ENCODE measurements around the gene SBF2.

The SBF2 gene

DNA sequence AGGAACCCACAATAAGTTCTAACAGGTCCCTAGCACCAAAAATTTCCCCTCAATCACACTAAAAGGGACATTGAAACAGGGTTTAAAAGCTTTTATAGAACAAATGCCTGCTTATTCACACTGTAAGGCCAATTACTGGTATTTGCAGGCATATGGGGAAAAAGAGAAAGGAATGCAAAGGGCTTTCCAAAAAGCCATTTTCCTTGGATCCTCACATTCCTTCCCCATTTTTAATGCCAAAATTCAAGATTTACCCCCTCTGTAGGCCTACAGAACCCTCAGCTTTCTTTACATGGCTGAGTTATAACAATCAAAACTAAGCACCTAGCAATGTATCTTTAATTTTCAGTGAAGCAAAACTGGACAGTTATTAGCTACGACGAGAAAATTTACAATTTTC, 102.0 kb downstream of the SBF2 start:
- H3K27ac ChIP-seq, result no peak overlapping the region
- TF ChIP-seq, protein P1, sequence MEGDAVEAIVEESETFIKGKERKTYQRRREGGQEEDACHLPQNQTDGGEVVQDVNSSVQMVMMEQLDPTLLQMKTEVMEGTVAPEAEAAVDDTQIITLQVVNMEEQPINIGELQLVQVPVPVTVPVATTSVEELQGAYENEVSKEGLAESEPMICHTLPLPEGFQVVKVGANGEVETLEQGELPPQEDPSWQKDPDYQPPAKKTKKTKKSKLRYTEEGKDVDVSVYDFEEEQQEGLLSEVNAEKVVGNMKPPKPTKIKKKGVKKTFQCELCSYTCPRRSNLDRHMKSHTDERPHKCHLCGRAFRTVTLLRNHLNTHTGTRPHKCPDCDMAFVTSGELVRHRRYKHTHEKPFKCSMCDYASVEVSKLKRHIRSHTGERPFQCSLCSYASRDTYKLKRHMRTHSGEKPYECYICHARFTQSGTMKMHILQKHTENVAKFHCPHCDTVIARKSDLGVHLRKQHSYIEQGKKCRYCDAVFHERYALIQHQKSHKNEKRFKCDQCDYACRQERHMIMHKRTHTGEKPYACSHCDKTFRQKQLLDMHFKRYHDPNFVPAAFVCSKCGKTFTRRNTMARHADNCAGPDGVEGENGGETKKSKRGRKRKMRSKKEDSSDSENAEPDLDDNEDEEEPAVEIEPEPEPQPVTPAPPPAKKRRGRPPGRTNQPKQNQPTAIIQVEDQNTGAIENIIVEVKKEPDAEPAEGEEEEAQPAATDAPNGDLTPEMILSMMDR (conservative IDR thresholded peaks at IDR 0.05; ENCODE audit: low read depth), result no peak
- POLR2A ChIA-PET (ENCODE audit: low non-redundant PET), result no interaction called here
- CTCF ChIA-PET, result interaction anchor here (0.5 to 1.7 kb wide), 2 partner anchors 16 to 695 kb away, joined by 3 to 4 read pairs; no protein-coding TSS in a partner anchor
- DNase-seq (ENCODE audit: low spot score), result no peak

DNA sequence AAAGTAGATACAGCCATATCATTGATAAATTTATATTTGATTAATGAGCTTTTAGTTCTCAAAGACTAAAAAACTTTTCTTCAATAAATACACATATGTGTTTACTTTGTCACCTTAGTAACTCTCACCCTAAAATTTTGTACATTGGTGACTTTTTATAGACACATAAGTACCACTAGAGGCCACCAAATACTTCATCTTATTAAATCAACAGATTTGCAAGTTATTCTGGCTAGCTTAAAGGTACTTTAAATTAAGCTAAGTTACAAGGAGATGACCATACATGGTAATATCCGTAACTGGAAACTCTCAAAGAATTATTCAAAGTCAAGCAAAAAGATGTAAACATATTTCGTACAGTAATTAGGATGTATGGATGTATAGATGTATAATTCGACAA, 112.2 kb downstream of the SBF2 start:
- peak; percentile 25 for DNase-seq (ENCODE audit: low spot score)
- ChIA-PET POLR2A (ENCODE audit: low non-redundant PET) (no interaction called here), CTCF (interaction anchor here (0.5 to 1.2 kb wide), 4 partner anchors 22 to 423 kb away, joined by 3 read pairs; no protein-coding TSS in a partner anchor)
- TF ChIP-seq, protein P1 (conservative IDR thresholded peaks at IDR 0.05; ENCODE audit: low read depth), result peak; percentile 38
- H3K27ac ChIP-seq, result no peak overlapping the region

DNA sequence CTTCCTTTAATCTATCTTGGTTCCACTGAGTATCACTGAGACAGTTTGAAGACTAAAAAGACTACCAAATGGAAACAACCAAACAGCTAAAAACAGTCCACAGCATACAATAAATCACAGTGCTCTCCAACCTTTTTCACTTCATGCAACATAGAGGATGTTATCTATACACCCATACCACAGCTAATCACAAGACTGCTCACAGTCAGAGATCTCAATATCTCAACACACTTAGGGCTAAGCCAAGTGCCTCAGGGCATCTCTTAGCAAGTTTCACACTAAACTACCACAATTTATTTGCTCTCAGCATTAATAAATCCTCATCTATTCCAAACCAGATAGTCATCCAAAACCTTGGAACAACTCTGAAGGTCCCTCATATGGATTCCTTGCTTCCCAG, 129.4 kb downstream of the SBF2 start:
- POLR2A ChIA-PET (ENCODE audit: low non-redundant PET), result no interaction called here
- CTCF ChIA-PET, result no interaction called here
- TF ChIP-seq, protein P1 (conservative IDR thresholded peaks at IDR 0.05; ENCODE audit: low read depth), result no peak
- no peak for DNase-seq (ENCODE audit: low spot score)
- H3K27ac ChIP-seq, result no peak overlapping the region

DNA sequence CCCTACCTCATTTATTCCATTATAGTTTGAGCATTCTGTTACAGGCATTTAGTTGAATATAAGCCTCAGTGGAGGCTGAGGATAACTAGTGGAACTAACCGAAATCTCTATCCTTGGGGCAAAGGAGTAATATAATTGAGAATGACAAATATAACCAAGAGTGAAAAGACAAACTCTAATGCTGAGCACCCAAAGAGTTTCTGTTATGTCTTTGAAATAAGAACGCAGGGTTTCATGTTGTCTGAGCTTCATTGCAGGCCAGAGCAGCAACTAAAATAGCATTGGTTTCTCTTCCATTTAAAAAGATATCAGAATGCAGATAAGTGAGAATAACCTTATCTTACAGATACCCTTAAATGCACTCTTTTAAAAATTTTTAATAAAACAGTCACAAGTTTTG, 131.8 kb downstream of the SBF2 start:
- DNase-seq (ENCODE audit: low spot score), result no peak
- POLR2A ChIA-PET (ENCODE audit: low non-redundant PET), result no interaction called here
- TF ChIP-seq, protein P1 (conservative IDR thresholded peaks at IDR 0.05; ENCODE audit: low read depth), result no peak
- CTCF ChIA-PET, result no interaction called here
- no peak overlapping the region for H3K27ac ChIP-seq

DNA sequence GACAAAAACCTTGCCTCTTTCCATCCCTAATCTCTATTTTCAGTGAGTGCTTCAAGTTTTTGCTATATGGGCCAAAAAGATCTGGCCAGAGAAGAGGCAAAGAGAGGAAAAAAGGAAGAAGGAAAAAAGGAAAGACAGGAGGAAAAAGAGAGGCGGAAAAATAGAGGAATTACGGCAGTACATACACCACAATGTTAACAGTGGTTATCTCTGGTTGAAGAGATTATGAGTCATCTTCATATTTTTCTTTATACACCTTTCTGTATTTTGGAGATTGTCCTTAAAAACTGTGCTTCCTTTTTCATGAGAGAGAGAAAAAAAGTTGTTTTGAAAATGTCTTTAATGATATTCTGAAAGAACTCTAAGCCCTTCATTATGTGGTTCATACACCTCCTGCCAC, 133.7 kb downstream of the SBF2 start:
- ChIA-PET POLR2A (ENCODE audit: low non-redundant PET) (no interaction called here), CTCF (interaction anchor here (0.7 kb wide), 1 partner anchor 21 kb away, joined by 3 read pairs; no protein-coding TSS in a partner anchor)
- no peak for DNase-seq (ENCODE audit: low spot score)
- TF ChIP-seq, protein P1 (conservative IDR thresholded peaks at IDR 0.05; ENCODE audit: low read depth), result no peak
- H3K27ac ChIP-seq, result no peak overlapping the region

DNA sequence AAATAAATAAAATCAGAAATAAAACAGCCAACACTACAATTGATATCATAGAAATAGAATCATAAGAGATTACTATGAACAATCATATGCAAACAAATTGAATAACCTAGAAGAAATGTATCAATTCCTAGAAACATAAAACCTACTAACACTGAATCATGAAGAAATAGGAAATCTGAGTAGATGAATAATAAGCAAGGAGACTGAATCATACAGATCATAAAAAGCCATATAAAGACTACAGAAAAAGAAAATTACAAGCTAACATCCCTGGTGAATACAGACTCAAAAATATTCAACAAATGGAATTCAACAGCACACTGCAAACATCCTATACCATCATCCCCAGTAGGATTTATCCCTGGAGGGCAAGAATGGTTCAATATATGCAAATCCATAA, 135.6 kb downstream of the SBF2 start:
- no peak for DNase-seq (ENCODE audit: low spot score)
- no peak overlapping the region for H3K27ac ChIP-seq
- ChIA-PET CTCF (interaction anchor here (0.9 kb wide), 1 partner anchor 23 kb away, joined by 3 read pairs; no protein-coding TSS in a partner anchor), POLR2A (ENCODE audit: low non-redundant PET) (no interaction called here)
- TF ChIP-seq, protein P1 (conservative IDR thresholded peaks at IDR 0.05; ENCODE audit: low read depth), result no peak
